Glomerular visceral epithelial cell (primary cell): ENCODE data around the gene FTCDNL1.

ENCODE experiments used
- DNase-seq: peaks from one replicate; pipeline ENCODE4 v3.0.0-alpha.2; 2016; ENCODE audit errors: extremely low spot score

FTCDNL1 gene

GRCh38 chr2:199742884-199743283 is 108.1 kb downstream of the FTCDNL1 start:
- DNase-seq, result no peak

- no peak for DNase-seq
Observed at GRCh38 chr2:199740111-199740428, 110.9 kb downstream of the FTCDNL1 start.

- peak; percentile 60 for DNase-seq
Observed at GRCh38 chr2:199739413-199740110, 111.4 kb downstream of the FTCDNL1 start.

GRCh38 chr2:199738727-199739412 is 112.1 kb downstream of the FTCDNL1 start:
- DNase-seq, result no peak

- DNase-seq, result no peak
Observed at GRCh38 chr2:199734651-199735050, 116.3 kb downstream of the FTCDNL1 start.

GRCh38 chr2:199734011-199734410 is 117.0 kb downstream of the FTCDNL1 start:
- no peak for DNase-seq

- DNase-seq, result no peak
Observed at GRCh38 chr2:199727801-199728200, 123.2 kb downstream of the FTCDNL1 start.

GRCh38 chr2:199727306-199727705 is 123.7 kb downstream of the FTCDNL1 start:
- no peak for DNase-seq

- no peak for DNase-seq
Observed at GRCh38 chr2:199718074-199718473, 132.9 kb downstream of the FTCDNL1 start.

- no peak for DNase-seq
Observed at GRCh38 chr2:199717587-199717907, 133.4 kb downstream of the FTCDNL1 start.

GRCh38 chr2:199716807-199717586 is 134.0 kb downstream of the FTCDNL1 start:
- DNase-seq, result peak; percentile 60

GRCh38 chr2:199713746-199714145 is 137.2 kb downstream of the FTCDNL1 start:
- no peak for DNase-seq

GRCh38 chr2:199710551-199710950 is 140.4 kb downstream of the FTCDNL1 start:
- DNase-seq, result no peak
